SK-N-SH (cell line): ENCODE results near the gene CPEB1. TPM values are rescaled to one million over a fixed set of nuclear protein-coding genes. Genes with fewer than 3 reads are reported as not detected.
A peak's percentile ranks its signal among the peaks of the same experiment; 100 is the strongest.

Experiments
- CTCF ChIA-PET: fragments of 300-600, 350-600 bp; formaldehyde crosslinking; extraction: SDS; loops from one replicate; lab custom pipeline; 2021; lab: Yijun Ruan, JAX
- POLR2A ChIA-PET: fragments of 350-600 bp; sonication (Branson Sonifier 250); formaldehyde crosslinking; extraction: SDS; loops from one replicate; lab custom pipeline; 2020; ENCODE audit warnings: antibody characterized with exemption, inconsistent platforms; lab: Yijun Ruan, JAX
- DNase-seq: peaks from one replicate; pipeline ENCODE4 v3.0.0; 2012
- H2AFZ ChIP-seq: fragments of 200-600 bp; sonication (generic); 2 replicates; pipeline ENCODE4 v1.8.1; 2016; ENCODE audit warnings: antibody characterized with exemption, mild to moderate bottlenecking, low read depth
- H3F3A ChIP-seq: fragments of 200-600 bp; sonication (generic); replicated peaks from 2 replicates; pipeline ENCODE3; 2016; ENCODE audit warnings: antibody characterized with exemption, mild to moderate bottlenecking; ENCODE audit not compliant: insufficient read depth
- H3K27ac ChIP-seq, 2 experiments: fragments of 200-500 bp in 1 of 2; fragments of 200-600 bp in 1 of 2; sonication (Bioruptor generic) in 1 of 2; sonication (generic), shearing (Covaris generic) in 1 of 2; 2 replicates each; pipeline versions ENCODE4 v1.5.1 to v1.6.1; 2014 to 2016; ENCODE audit warnings: low read depth in 2 of 2, inconsistent platforms in 1 of 2, low read length in 1 of 2, mild to moderate bottlenecking in 1 of 2, mixed read lengths in 1 of 2
- H3K27me3 ChIP-seq: fragments of 200-600 bp; sonication (generic), shearing (Covaris generic); 2 replicates; pipeline ENCODE4 v1.6.1; 2016; ENCODE audit warnings: mixed run types; ENCODE audit not compliant: insufficient read depth
- H3K36me3 ChIP-seq, 2 experiments: fragments of 200-500 bp in 1 of 2; fragments of 200-600 bp in 1 of 2; sonication (Bioruptor generic) in 1 of 2; sonication (generic) in 1 of 2; replicated peaks in 1 of 2; 2 replicates each; pipeline versions ENCODE3 to v1.5.1; 2014 to 2016; ENCODE audit warnings: low read length in 1 of 2, mild to moderate bottlenecking in 1 of 2; ENCODE audit not compliant: insufficient read depth in 2 of 2, control insufficient read depth in 1 of 2
- H3K4me1 ChIP-seq, 2 experiments: fragments of 200-500 bp in 1 of 2; fragments of 200-600 bp in 1 of 2; sonication (Bioruptor generic) in 1 of 2; sonication (generic), shearing (Covaris generic) in 1 of 2; 2 replicates each; pipeline versions ENCODE4 v1.5.1 to v1.6.1; 2014 to 2016; ENCODE audit warnings: low read depth in 1 of 2, low read length in 1 of 2, mixed run types in 1 of 2; ENCODE audit not compliant: insufficient read depth in 2 of 2, control insufficient read depth in 1 of 2
- H3K4me2 ChIP-seq: fragments of 200-600 bp; sonication (generic), shearing (Covaris generic); 2 replicates; pipeline ENCODE4 v1.6.1; 2017; ENCODE audit warnings: mixed run types
- H3K4me3 ChIP-seq, 2 experiments: fragments of 200-500 bp in 1 of 2; fragments of 200-600 bp in 1 of 2; sonication (Bioruptor generic) in 1 of 2; sonication (generic), shearing (Covaris generic) in 1 of 2; 2 replicates each; pipeline versions ENCODE4 v1.5.1 to v1.8.1; 2014 to 2016; ENCODE audit warnings: low read depth in 2 of 2, inconsistent platforms in 1 of 2, low read length in 1 of 2, mild to moderate bottlenecking in 1 of 2, mixed read lengths in 1 of 2, moderate library complexity in 1 of 2
- H3K79me2 ChIP-seq: fragments of 200-600 bp; sonication (generic); 2 replicates; pipeline ENCODE4 v1.8.1; 2017; ENCODE audit warnings: mild to moderate bottlenecking; ENCODE audit not compliant: insufficient read depth
- H3K9ac ChIP-seq: fragments of 200-600 bp; sonication (generic); 2 replicates; pipeline ENCODE4 v1.6.1; 2017; ENCODE audit warnings: mixed run types
- H3K9me2 ChIP-seq: fragments of 200-600 bp; sonication (generic); 2 replicates; pipeline ENCODE4 v1.6.1; 2017; ENCODE audit warnings: mixed run types
- H3K9me3 ChIP-seq: fragments of 200-600 bp; sonication (generic); 2 replicates; pipeline ENCODE4 v1.6.1; 2017; ENCODE audit warnings: mixed run types, mild to moderate bottlenecking, moderate library complexity
- H4K20me1 ChIP-seq: fragments of 200-600 bp; sonication (generic); 2 replicates; pipeline ENCODE4 v1.6.1; 2017; ENCODE audit warnings: mild to moderate bottlenecking, mixed run types; ENCODE audit not compliant: insufficient read depth
- EP300 ChIP-seq, 2 experiments: IDR thresholded peaks; 2 replicates each; pipeline versions ENCODE4 v1.4.0 to v1.6.1; 2012; ENCODE audit warnings: borderline replicate concordance in 1 of 2, low read depth in 1 of 2, low read length in 1 of 2
- EZH2phosphoT487 ChIP-seq: fragments of 200-600 bp; sonication (generic); IDR thresholded peaks from 2 replicates; pipeline ENCODE4 v1.6.1; 2017; ENCODE audit warnings: low read depth, mixed run types, mild to moderate bottlenecking, antibody characterized with exemption, moderate library complexity, borderline replicate concordance
- GABPA ChIP-seq: IDR thresholded peaks from 2 replicates; pipeline ENCODE4 v1.4.0; 2012; ENCODE audit warnings: low read depth, mild to moderate bottlenecking
- MAX ChIP-seq: IDR thresholded peaks from 2 replicates; pipeline ENCODE4 v1.4.0; 2012; ENCODE audit warnings: low read depth
- MXI1 ChIP-seq: IDR thresholded peaks from 2 replicates; pipeline ENCODE4 v1.6.1; 2012; ENCODE audit warnings: mild to moderate bottlenecking, low read depth, low read length, improper control_type of control experiment
- NFIC ChIP-seq: IDR thresholded peaks from 2 replicates; pipeline ENCODE4 v1.4.0; 2012; ENCODE audit warnings: borderline replicate concordance
- NRF1 ChIP-seq: IDR thresholded peaks from 2 replicates; pipeline ENCODE4 v1.6.1; 2012; ENCODE audit warnings: low read depth, mild to moderate bottlenecking, low read length
- PBX3 ChIP-seq: IDR thresholded peaks from 2 replicates; pipeline ENCODE4; 2012
- RAD21 ChIP-seq: IDR thresholded peaks from 2 replicates; pipeline ENCODE4 v1.6.1; 2012; ENCODE audit warnings: mild to moderate bottlenecking, low read length
- RCOR1 ChIP-seq: fragments of 150-350 bp; IDR thresholded peaks from 2 replicates; pipeline ENCODE4 v1.6.1; 2017; ENCODE audit warnings: antibody characterized with exemption, low read length
- RXRA ChIP-seq: IDR thresholded peaks from 2 replicates; pipeline ENCODE4 v1.4.0; 2012; ENCODE audit warnings: low read depth, mild to moderate bottlenecking, borderline replicate concordance
- SIN3A ChIP-seq: IDR thresholded peaks from 2 replicates; pipeline ENCODE4 v1.6.1; 2012; ENCODE audit warnings: low read depth, mild to moderate bottlenecking, low read length, moderate library complexity, borderline replicate concordance
- TAF1 ChIP-seq: IDR thresholded peaks from 2 replicates; pipeline ENCODE4 v1.6.1; 2012; ENCODE audit warnings: low read depth, mild to moderate bottlenecking, low read length, moderate library complexity, borderline replicate concordance
- TCF12 ChIP-seq: IDR thresholded peaks from 2 replicates; pipeline ENCODE4 v1.4.0; 2012
- TEAD4 ChIP-seq: IDR thresholded peaks from 2 replicates; pipeline ENCODE4 v1.4.0; 2012; ENCODE audit warnings: mild to moderate bottlenecking, borderline replicate concordance; ENCODE audit not compliant: insufficient read depth
- YY1 ChIP-seq: IDR thresholded peaks from 2 replicates; pipeline ENCODE4 v1.4.0; 2012; ENCODE audit warnings: low read depth, mild to moderate bottlenecking
- ZBTB33 ChIP-seq: IDR thresholded peaks from 2 replicates; pipeline ENCODE4 v1.4.0; 2012; ENCODE audit warnings: low read depth, borderline replicate concordance
- WGBS: methylation state at CpG from one replicate; pipeline ENCODE4 v1.1.6; 2017; ENCODE audit warnings: low lambda C conversion rate; 5-methylcytosine and 5-hydroxymethylcytosine counted together
- polyA plus RNA-seq, 3 experiments: library from polyadenylated mRNA; depleted of rRNA; stranded (reverse); fragments of >200 nt; gene quantifications; 2 replicates each; pipeline ENCODE4 v1.2.3, GENCODE V29; 2012
- TF ChIP-seq, protein P1 (sequence below): fragments of 150-350 bp; IDR thresholded peaks from 2 replicates; pipeline ENCODE4 v1.6.1; 2016; ENCODE audit warnings: mild to moderate bottlenecking, low read depth, low read length

CPEB1 gene
- polyA plus RNA-seq, 1 of the 3 experiments (the other 2 are of a cell fraction), result 2.6 TPM

DNA sequence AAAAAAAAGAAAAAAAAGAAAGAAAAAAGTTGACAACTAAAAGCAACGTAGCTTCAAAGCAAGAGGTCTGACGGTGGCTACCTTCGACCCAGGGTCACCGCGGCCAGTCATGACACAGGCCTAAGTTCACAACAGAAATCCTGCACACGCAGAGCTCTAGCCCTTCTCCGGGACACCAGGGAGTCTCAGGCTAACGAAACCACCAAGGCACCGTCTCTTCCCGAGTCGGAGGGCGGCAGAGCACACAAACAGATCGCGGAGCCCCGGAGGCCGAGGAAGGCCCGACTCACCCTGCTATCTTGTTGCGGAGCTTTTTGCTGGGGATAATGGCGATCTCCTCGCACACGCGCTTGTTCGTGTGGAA is 107.5 kb downstream of the CPEB1 start:
- H3F3A ChIP-seq, result peaks cover 42% of the 10 kb centered on the region
- POLR2A ChIA-PET, result interaction anchor here (0.9 to 4.1 kb wide), 11 partner anchors 9 to 493 kb away, joined by 3 to 35 read pairs (median 7); partner anchors contain the start of gene RAMAC
- H3K4me2 ChIP-seq, result peak overlapping the region; percentile 100
- no peaks in the 10 kb centered on the region for H3K9me3 ChIP-seq
- peak overlapping the region; percentile 78 to 88 for H3K27ac ChIP-seq
- 2% methylated on average over 17 of the region's 23 CpGs for WGBS
- TF ChIP-seq ZBTB33, result no peak
- TF ChIP-seq RCOR1, result no peak
- TF ChIP-seq MXI1, result no peak
- no peak for TF ChIP-seq EP300 (IDR thresholded peaks at IDR 0.05; ENCODE audit: borderline replicate concordance in 1 of 2, low read depth in 1 of 2, low read length in 1 of 2)
- TF ChIP-seq, protein P1, sequence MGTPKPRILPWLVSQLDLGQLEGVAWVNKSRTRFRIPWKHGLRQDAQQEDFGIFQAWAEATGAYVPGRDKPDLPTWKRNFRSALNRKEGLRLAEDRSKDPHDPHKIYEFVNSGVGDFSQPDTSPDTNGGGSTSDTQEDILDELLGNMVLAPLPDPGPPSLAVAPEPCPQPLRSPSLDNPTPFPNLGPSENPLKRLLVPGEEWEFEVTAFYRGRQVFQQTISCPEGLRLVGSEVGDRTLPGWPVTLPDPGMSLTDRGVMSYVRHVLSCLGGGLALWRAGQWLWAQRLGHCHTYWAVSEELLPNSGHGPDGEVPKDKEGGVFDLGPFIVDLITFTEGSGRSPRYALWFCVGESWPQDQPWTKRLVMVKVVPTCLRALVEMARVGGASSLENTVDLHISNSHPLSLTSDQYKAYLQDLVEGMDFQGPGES, result no peak
- no peak for TF ChIP-seq TAF1
- no peak for TF ChIP-seq MAX
- TF ChIP-seq EZH2phosphoT487, result no peak
- TF ChIP-seq, all 33 proteins: peak for 0
- peaks cover 44% of the 10 kb centered on the region for H3K79me2 ChIP-seq
- H3K4me1 ChIP-seq, result peaks cover 8 to 19% of the 10 kb centered on the region in 2 experiments
- no peak overlapping the region for H2AFZ ChIP-seq
- no peaks in the 10 kb centered on the region for H3K9me2 ChIP-seq
- peak overlapping the region; percentile 72 to 100 for H3K4me3 ChIP-seq
- H3K9ac ChIP-seq, result peak overlapping the region; percentile 100
- CTCF ChIA-PET, result interaction anchor here (0.6 to 3.0 kb wide), 20 partner anchors 9 to 472 kb away, joined by 3 to 30 read pairs (median 5); partner anchors contain the start of genes AP3B2, C15orf40 and RAMAC
- H4K20me1 ChIP-seq, result peaks cover 45% of the 10 kb centered on the region
- H3K27me3 ChIP-seq, result no peaks in the 10 kb centered on the region
- peak; percentile 33 for DNase-seq
- peaks cover 30 to 38% of the 10 kb centered on the region in 2 experiments for H3K36me3 ChIP-seq

DNA sequence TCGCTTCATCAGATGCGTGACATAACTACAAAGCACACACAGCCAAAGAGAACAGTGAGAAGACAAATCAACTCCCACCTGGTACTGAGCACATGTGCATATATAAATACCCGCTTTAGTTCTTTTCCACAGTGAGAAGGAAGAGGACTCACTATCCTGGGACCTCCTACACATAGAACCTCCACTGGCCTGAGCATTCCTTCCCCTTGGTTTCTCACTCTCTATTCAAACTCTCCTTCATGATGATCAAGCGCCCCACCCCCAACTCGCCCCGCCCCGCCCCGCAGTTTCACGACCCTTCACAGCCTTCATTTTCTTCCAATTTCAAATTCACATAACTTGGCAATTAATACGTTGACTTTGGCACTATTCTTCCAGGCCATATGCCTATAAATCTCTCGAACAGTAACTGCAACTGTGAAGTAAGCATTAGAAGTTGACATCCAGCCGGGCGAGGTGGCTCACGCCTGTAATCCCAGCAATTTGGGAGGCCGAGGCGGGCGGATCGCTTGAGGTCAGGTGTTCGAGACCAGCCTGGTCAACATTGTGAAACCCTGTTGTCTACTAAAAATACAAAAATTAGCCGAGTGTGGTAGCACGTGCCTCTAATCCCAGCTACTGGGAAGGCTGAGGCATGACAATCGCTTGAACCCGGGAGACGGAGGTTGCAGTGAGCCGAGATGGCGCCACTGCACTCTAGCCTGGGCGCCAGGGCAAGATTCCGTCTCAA is 108.0 kb downstream of the CPEB1 start:
- no peaks in the 10 kb centered on the region for H3K9me3 ChIP-seq
- peak; percentile 30 for DNase-seq
- H3K79me2 ChIP-seq, result peaks cover 44% of the 10 kb centered on the region
- H3K4me3 ChIP-seq, result peak overlapping the region; percentile 72 to 100
- CTCF ChIA-PET, result interaction anchor here (0.6 to 3.0 kb wide), 13 partner anchors 8 to 472 kb away, joined by 3 to 30 read pairs (median 7); partner anchors contain the start of genes AP3B2 and C15orf40
- peaks cover 48% of the 10 kb centered on the region for H3F3A ChIP-seq
- H3K4me2 ChIP-seq, result peak overlapping the region; percentile 100
- POLR2A ChIA-PET, result interaction anchor here (1.2 to 4.1 kb wide), 6 partner anchors 8 to 492 kb away, joined by 3 to 35 read pairs (median 13); no protein-coding TSS in a partner anchor
- H3K4me1 ChIP-seq, result peaks cover 8 to 19% of the 10 kb centered on the region in 2 experiments
- peaks cover 30 to 44% of the 10 kb centered on the region in 2 experiments for H3K36me3 ChIP-seq
- H3K27me3 ChIP-seq, result no peaks in the 10 kb centered on the region
- H3K9ac ChIP-seq, result peak overlapping the region; percentile 100
- no peaks in the 10 kb centered on the region for H3K9me2 ChIP-seq
- WGBS, result 6% methylated on average over 28 of the region's 28 CpGs
- H3K27ac ChIP-seq, result peak overlapping the region; percentile 78 to 88; a peak in 3 of 4 replicates
- H4K20me1 ChIP-seq, result peaks cover 45% of the 10 kb centered on the region
- no peak overlapping the region for H2AFZ ChIP-seq
- no peak for TF ChIP-seq RCOR1
- TF ChIP-seq YY1, result no peak
- TF ChIP-seq NFIC, result no peak
- TF ChIP-seq GABPA, result no peak
- TF ChIP-seq NRF1, result no peak
- TF ChIP-seq SIN3A, result no peak
- no peak for TF ChIP-seq RAD21
- no peak for TF ChIP-seq PBX3
- no peak for TF ChIP-seq TAF1
- no peak for TF ChIP-seq TCF12
- TF ChIP-seq ZBTB33, result no peak
- no peak for TF ChIP-seq TEAD4
- no peak for TF ChIP-seq RXRA
